Measurements from ENCODE around the gene TOX2.
A peak's percentile ranks its signal among the peaks of the same experiment; 100 is the strongest.

The TOX2 gene

GRCh38 chr20:44102582-44102981, 187.9 kb downstream of the TOX2 start:
- DNase-seq: no peak
- H3K27me3 ChIP-seq (replicated peaks): peaks cover 5% of the 10 kb centered on the region
- no peak for TF ChIP-seq CTCF (IDR thresholded peaks at IDR 0.05; ENCODE audit: low read depth, low read length, missing control alignments)
- H3K36me3 ChIP-seq (replicated peaks): no peaks in the 10 kb centered on the region
- in situ Hi-C loops (cut with HindIII; ENCODE audit: low pct_ligation_motif_present, low sequenced_read_pairs): no loop called here
- no peak overlapping the region for H3K27ac ChIP-seq
- H3K4me3 ChIP-seq (ENCODE audit: low read depth, low read length): no peak overlapping the region

- in situ Hi-C loops (cut with HindIII; ENCODE audit: low pct_ligation_motif_present, low sequenced_read_pairs): no loop called here
- Histone ChIP-seq H3K27ac (no peak overlapping the region), H3K36me3 (replicated peaks) (no peaks in the 10 kb centered on the region), H3K4me3 (ENCODE audit: low read depth, low read length) (no peak overlapping the region), H3K27me3 (replicated peaks) (peaks cover 5% of the 10 kb centered on the region)
- TF ChIP-seq CTCF (IDR thresholded peaks at IDR 0.05; ENCODE audit: low read depth, low read length, missing control alignments): no peak
- peak; percentile 39 for DNase-seq
These were observed 190.3 kb downstream of the TOX2 start for GRCh38 chr20:44104798-44105517.

DNA sequence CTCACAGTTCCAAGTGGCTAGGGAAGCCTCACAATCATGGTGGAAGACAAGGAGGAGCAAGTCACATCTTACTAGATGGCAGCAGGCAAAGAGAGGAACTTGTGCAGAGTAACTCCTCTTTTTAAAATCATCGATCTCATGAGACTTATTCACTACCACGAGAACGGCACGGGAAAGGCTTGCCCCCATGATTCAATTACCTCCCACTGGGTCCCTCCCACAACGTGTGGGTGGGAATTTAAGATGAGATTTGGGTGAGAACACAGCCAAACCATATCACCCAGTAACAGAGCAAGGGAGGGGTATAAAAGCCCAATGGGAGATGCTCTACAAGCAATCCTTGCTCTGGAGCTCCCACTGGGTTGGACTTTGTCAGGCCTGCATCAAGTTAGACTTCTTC, 192.0 kb downstream of the TOX2 start:
- no peak for TF ChIP-seq CTCF (IDR thresholded peaks at IDR 0.05; ENCODE audit: low read depth, low read length, missing control alignments)
- no peak overlapping the region for H3K4me3 ChIP-seq (ENCODE audit: low read depth, low read length)
- H3K36me3 ChIP-seq (replicated peaks): no peaks in the 10 kb centered on the region
- no peak for DNase-seq
- no peak overlapping the region for H3K27ac ChIP-seq
- in situ Hi-C loops (cut with HindIII; ENCODE audit: low pct_ligation_motif_present, low sequenced_read_pairs): no loop called here
- peaks cover 5% of the 10 kb centered on the region for H3K27me3 ChIP-seq (replicated peaks)

GRCh38 chr20:44109951-44110361, 195.3 kb downstream of the TOX2 start:
- no peaks in the 10 kb centered on the region for H3K36me3 ChIP-seq (replicated peaks)
- peak; percentile 43 for TF ChIP-seq CTCF (IDR thresholded peaks at IDR 0.05; ENCODE audit: low read depth, low read length, missing control alignments)
- no peak overlapping the region for H3K4me3 ChIP-seq (ENCODE audit: low read depth, low read length)
- in situ Hi-C loops (cut with HindIII; ENCODE audit: low pct_ligation_motif_present, low sequenced_read_pairs): no loop called here
- peaks cover 5% of the 10 kb centered on the region for H3K27me3 ChIP-seq (replicated peaks)
- no peak for DNase-seq
- H3K27ac ChIP-seq: no peak overlapping the region

DNA sequence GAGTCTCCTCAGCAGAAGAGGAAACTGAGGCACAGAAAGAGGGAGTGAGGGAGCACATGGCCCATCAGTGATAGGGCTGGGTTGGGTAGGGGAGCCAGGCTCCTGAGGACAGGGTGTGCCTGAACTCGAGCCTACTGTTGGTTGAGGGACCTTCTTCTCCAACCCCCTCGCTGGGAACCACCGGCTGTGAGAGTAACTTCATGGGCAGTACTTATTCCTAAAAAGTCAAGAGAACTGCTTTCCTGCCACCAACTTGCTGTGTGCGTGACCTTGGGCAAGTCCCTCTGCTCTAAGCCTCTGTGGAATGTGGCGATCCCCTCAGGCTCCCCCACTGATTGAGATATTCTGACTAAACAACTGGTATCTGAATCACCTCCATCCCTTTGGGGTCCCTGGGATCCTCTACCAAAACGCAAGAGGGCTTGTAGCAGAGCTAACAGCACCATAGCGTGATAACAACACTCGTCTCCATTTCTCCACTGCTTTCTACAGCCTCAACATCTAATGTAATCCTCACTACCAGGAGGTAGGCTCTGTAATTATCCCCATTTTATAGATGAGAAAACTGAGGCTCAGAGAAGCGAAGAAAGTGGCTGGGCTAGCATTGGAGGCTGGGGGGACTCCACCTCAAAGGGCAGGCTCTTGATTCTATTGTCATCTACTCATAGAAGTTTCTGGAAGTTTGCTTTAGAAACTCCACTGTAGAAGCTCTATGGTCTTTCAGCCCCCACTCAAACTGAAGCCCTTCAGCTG, 196.3 kb downstream of the TOX2 start:
- H3K27me3 ChIP-seq (replicated peaks): peaks cover 3% of the 10 kb centered on the region
- H3K36me3 ChIP-seq (replicated peaks): no peaks in the 10 kb centered on the region
- DNase-seq: no peak
- TF ChIP-seq CTCF (IDR thresholded peaks at IDR 0.05; ENCODE audit: low read depth, low read length, missing control alignments): no peak
- in situ Hi-C loops (cut with HindIII; ENCODE audit: low pct_ligation_motif_present, low sequenced_read_pairs): no loop called here
- H3K4me3 ChIP-seq (ENCODE audit: low read depth, low read length): no peak overlapping the region
- no peak overlapping the region for H3K27ac ChIP-seq
